ENCODE measurements around the gene KISS1R.

DNA sequence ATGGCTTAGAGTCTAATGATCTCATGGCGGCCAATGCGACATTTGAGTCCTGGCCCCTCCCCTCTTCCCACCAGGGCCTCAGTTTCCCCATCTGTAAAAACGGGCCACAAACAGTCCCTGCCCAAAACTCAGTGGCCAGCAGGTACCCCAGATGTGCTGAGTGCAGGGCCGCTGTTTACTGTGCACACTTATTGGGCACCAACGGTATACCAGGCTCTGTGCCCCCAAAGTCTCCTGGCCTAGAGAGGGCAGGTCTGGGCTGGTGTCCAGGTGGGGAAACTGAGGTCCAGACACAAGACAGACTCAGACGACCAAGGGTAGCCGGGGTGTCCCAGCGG, 43.4 kb downstream of the KISS1R start:
- no peak for TF ChIP-seq ARNTL (CRISPR knock-in tag; IDR thresholded peaks at IDR 0.05; ENCODE audit: borderline replicate concordance, low read depth)
- TF ChIP-seq TOX (CRISPR knock-in tag; IDR thresholded peaks at IDR 0.05; ENCODE audit: borderline replicate concordance), result no peak

Measured in SK-N-SH treated with all-trans-retinoic acid at 6 μM for 48 hours (cell line).